NCI-H1930 (cell line): ENCODE measurements around the gene ATN1.
"Not testable (repeated sequence)": the region's sequence is repeated elsewhere in the genome, so short reads cannot be mapped to it uniquely, and the experiment has no call there.

Experiments
- DNase-seq, 2 experiments: peaks; one replicate each; lab custom pipeline; 2025; lab: John Stamatoyannopoulos, UW

Gene ATN1

DNA sequence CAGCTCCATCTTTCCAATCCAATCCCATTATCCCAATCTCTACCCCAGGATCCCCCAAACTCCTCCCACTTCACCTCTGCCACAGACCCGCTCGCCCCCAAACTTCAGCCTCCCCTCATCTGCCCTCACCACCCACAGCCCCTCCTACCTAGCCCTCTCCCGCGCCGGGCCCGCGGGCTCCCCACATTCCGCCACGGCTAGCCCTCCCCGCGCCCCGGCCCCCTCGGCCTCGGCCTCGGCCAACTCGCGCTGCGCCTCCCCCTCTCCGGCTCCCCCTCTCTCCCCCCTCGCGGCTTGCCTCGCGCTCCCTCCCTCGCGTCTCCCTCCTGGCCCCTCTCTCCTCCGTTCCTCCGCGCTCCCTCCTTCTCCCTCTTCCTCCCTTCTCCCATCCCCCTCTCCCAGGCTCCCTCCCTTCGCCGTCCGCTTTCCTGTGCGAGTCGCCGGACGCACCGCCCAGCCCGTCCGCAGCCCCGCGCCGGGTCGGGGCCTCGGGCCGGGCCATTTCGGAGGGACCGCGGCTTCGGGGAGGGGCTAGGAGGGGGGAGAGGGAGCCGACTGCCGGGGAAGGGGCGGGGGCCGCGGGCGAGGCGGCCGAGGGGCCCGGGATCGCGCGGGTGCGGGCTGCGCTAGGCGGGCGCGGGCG, at the start of gene ATN1:
Gene ATN1 (plus strand): TSS at position 581 of the 643 bp plus-strand sequence. CDS start 6,043 bp downstream, outside the sequence.
- peak; percentile 60 to 61 for DNase-seq

GRCh38 chr12:6879824-6880223, 47.9 kb upstream of the ATN1 start:
- not testable (repeated sequence) for DNase-seq

- DNase-seq = no peak
Measured at GRCh38 chr12:6883252-6883651, 44.5 kb upstream of the ATN1 start.

- no peak for DNase-seq
Measured at GRCh38 chr12:6883683-6884082, 44.1 kb upstream of the ATN1 start.

DNA sequence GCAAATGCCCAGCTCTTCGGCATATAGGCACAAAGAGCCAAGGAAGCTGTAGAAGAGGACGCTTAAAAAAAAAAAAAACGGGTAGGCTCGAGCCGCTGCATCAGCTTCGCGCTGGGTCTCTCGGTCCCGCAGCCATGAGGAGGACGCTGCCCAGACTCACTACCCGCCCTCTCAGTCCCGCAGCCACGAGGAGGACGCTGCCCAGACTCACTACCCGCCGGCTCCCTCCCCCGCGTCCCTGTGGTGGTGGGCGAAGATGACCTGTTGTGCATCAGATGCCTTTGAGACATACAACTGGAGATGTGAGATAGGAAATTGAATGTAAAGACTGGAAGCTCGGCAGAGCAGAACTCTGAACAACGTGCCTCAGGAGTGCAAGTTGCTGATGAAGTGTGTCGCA, 43.2 kb upstream of the ATN1 start:
- no peak for DNase-seq

DNA sequence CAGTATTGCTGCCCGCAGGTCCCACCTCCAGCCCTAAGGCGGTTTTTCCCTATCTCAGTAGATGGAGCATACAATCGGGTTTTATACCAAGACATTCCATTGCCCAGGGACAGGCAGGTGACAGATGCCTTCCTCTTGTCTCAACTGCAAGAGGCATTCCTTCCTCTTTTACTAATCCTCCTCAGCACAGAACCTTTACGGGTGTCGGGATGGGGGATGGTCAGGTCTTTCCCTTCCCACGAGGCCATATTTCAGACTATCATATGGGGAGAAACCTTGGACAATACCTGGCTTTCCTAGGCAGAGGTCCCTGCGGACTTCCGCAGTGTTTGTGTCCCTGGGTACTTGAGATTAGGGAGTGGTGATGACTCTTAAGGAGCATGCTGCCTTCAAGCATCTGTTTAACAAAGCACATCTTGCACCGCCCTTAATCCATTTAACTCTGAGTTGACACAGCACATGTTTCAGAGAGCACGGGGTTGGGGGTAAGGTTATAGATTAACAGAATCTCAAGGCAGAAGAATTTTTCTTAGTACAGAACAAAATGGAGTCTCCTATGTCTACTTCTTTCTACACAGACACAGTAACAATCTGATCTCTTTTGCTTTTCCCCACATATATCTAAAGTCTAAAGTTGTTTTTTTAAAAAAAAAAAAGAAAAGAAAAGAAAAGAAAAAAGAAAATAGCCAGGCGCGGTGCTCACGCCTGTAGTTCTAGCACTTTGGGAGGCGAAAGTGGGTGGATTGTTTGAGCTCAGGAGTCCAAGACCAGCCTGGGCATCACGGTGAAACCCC, 41.4 kb upstream of the ATN1 start:
- not testable (repeated sequence) for DNase-seq

GRCh38 chr12:6887460-6887859, 40.3 kb upstream of the ATN1 start:
- DNase-seq = no peak

DNA sequence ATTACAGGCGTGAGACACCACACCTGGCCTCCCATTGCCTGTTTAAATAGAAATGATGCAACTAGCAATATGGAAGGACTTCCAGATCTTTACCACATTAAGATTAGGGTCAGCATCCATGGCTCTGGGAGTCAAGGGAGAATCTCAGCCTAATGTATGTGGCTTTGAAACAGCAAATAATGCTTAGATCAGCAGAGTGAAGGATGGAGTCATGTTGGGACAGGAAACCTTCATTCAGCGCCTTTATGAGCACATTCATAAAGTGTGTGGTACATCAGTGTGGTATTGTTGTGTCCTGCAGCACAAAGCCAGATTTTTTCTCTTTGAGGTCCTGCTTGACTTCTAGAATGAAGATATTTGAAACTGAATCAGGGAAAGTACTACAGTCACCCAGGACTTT, 39.4 kb upstream of the ATN1 start:
- no peak for DNase-seq

DNA sequence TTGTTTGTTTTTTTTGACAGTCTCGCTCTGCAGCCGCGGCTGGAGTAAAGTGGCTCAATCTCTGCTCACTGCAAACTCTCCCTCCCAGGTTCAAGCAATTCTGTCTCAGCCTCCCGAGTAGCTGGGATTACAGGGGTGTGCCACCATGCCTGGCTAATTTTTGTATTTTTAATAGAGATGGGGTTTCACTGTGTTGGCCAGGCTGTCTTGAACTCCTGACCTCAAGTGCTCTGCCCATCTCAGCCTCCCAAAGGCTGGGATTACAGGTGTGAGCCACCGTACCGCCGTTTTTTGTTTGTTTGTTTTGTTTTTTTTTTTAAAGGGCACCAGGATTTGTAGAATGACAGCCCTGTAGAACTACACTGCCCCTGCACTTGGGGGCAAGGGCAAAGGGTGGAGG, 39.0 kb upstream of the ATN1 start:
- DNase-seq = not testable (repeated sequence)

DNA sequence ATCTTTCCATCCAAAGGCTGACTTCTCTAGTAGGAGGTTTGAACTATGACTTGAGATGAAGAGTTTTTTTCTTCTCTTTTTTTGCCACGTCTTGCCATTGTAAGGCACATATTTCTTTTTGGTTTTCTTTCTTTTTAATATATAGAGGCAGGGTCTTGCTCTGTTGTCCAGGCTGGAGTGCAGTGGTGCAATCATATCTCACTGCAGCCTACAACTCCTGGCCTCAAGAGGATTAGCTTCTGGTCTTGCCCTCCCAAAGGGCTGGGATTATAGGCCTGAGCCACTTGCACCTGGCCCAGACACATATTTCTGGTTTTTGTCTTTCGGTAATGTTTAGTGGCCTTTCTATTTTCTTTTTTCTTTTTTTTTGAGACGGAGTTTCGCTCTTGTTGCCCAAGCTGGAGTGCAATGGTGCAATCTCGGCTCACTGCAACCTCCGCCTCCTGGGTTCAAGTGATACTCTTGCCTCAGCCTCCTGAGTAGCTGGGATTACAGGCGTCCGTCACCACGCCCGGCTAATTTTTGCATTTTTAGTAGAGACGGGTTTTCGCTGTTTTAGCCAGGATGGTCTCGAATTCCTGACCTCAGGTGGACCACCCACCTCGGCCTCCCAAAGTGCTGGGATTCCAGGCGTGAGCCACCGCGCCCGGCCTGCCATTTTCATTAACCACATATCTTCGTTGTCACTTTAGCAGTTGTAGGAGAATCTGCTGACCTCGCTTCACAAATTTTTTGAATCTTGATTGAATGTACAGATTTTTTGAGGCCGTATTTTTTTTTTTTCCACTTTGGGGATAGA, 37.8 kb upstream of the ATN1 start:
- DNase-seq = not testable (repeated sequence)

- peak; percentile 96 to 99 for DNase-seq
Measured at GRCh38 chr12:6890789-6891645, 36.7 kb upstream of the ATN1 start.

GRCh38 chr12:6891646-6892001, 36.1 kb upstream of the ATN1 start:
- no peak for DNase-seq

DNA sequence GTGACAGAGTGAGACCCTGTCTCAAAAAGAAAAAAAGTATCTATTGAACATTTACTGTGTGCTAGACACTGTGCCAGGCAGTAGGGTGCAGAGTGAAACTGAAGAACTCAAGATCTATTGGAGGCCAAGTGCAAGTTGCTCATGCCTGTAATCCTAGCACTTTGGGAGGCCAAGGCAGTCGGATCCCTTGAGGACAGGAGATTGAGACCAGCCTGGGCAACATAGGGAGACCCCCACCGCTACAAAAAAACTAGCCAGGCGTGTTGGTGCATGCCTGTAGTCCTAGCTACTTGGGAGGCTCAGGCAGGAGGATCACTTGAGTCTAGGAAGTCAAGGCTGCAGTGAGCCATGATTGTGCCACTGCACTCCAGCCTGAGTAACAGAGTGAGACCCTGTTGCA, 35.1 kb upstream of the ATN1 start:
- DNase-seq = not testable (repeated sequence)

DNA sequence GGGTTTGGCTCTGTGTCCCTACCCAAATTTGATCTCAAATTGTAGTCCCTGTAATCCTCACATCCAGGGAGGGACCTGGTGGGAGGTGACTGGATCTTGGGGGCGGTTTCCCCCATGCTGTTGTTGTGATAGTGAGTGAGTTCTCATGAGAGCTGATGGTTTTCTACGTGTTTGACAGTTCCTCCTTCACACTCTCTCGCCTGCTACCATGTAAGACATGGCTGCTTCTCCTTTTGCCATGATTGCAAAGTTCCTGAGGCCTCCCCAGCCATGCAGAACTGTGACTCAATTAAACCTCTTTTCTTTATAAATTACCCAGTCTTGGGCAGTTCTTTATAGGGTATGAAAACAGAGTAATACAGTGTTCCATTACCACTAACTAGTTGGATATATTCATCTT, 33.4 kb upstream of the ATN1 start:
- no peak for DNase-seq

- DNase-seq = no peak
Measured at GRCh38 chr12:6896846-6897435, 30.8 kb upstream of the ATN1 start.

DNA sequence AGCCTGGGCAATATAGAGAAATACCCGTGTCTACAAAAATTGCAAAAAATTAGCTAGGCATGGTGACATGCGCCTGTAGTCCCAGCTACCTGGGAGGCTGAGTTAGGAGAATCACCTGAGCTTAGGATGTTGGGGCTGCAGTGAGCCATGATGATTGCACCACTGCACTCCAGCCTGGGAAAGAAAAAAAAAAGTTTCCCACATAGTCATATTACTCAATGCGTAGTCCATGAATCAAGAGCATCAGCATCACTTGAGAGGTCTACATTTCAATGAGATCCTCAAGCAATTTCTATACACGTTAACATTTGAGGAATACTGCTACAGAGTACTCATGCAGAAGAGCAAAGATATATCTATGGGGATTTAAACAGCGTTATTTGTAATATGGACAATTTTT, 28.3 kb upstream of the ATN1 start:
- DNase-seq = no peak

DNA sequence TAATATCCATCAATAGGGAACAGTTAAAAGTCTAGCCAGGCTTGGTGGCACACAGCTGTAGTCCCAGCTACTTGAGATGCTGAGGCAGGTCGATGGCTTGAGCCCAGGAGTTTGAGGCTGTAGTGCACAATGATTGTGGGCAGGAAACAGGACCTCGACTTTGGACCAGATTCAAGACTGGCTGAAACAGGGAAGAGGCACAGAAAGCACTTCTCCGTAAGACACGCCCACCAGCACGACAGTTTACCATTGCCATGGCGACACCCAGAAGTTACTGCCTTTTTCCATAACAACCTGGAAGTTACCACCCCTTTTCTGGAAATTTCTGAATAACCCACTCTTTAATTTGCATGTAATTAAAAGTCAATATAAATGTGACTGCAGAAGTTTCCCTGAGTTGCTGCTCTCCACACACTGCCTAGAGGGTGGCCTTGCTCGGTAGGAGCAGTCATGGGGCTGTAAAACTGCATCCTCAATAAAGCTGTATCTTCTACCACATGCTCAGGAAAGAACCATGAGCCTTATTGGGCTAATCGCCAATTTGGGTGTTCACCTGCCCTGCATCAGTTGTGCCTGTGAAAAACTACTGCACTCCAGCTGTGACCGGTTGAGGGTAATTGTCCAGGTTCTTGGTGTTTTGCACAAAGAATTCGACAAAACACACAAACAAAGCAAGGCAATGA, 27.8 kb upstream of the ATN1 start:
- no peak for DNase-seq

DNA sequence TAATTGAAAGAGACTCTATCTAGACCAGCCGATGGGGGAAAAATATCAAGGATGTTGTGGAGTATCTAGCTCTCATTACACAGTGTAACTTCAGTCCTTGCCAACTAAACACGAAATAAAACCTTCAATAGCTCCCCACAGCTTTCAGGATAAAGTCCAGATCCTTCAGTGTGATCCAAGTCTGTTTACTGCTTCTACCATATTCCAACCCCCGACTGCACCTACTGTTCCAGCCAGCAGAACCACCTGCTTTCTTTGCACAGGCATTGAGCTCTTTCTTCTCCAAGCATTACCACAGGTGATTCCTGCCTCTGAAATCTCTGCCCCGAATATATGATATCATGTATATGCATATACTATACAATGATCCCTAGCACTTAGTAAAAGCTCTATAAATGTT, 25.3 kb upstream of the ATN1 start:
- no peak for DNase-seq

DNA sequence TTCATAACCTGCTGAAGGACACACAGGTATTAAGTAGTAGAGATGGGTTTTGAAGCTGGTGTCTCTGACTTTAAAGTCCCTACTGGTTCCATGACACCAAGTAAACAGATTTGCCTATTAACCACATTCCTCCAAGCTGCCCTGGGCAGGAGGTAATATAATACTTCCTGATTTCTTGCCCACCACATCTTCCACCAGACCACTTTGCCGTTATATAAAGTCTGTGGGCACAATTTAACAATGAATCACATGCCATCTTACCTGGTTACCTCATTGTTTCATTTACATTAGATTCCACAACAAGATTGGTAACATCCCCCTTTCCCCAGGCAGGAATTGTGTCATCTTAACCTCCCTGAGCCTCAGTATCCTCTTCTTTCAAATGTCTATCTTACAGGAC, 24.0 kb upstream of the ATN1 start:
- no peak for DNase-seq

- DNase-seq = peak; percentile 98 to 99
Measured at GRCh38 chr12:6904280-6905276, 23.2 kb upstream of the ATN1 start, which contains the start of gene LRRC23. Gene LRRC23, plus strand, starts transcription at chr12:6904822. Its CDS starts 812 bp downstream, at chr12:6905634.
